UCSD-AML1 (cell line): ENCODE measurements around the gene ASTN2.

ENCODE experiments used
- DNase-seq: peaks from one replicate; lab custom pipeline; 2025; ENCODE audit not compliant: unreplicated experiment; lab: John Stamatoyannopoulos, UW

ASTN2 gene

GRCh38 chr9:116379821-116380220, 1035.0 kb downstream of the ASTN2 start:
- no peak for DNase-seq

- no peak for DNase-seq
Observed at GRCh38 chr9:116378873-116379272, 1036.0 kb downstream of the ASTN2 start.

- no peak for DNase-seq
Observed at GRCh38 chr9:116377179-116377798, 1037.6 kb downstream of the ASTN2 start.
